ENCODE data around the gene BRSK2. TPM values are rescaled to one million over a fixed set of nuclear protein-coding genes. Genes with fewer than 3 reads are reported as not detected.
"Not testable (repeated sequence)": the region's sequence is repeated elsewhere in the genome, so short reads cannot be mapped to it uniquely, and the experiment has no call there.

Gene BRSK2
- total and polyA plus RNA-seq, 2 donors = 0.14 to 1.1 TPM

DNA sequence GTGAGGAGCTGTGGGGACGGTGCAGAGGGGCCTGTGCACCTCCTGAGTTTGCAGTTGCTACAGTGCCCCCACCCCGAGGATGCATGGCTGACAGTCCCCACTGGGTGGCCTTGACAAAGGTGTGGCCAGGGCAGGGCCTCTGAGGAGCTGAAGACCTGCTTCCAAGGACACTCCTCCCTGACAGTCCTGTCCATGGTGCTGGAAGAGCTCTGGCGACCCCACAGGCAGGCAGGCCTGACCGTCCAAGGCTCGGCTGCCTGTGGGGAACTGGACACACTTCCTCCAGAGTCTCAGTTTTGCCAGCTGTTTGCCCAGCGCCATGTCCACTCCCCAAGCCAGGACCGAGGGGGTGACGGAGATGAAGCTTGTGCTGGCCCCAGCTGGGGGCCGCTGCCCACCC is 32.7 kb downstream of the BRSK2 start:
- no peaks in the 10 kb centered on the region for H3K4me1 ChIP-seq (ENCODE audit: control insufficient read depth in 2 of 2, insufficient read depth in 2 of 2, low read length in 2 of 2)
- no peak overlapping the region for H3K4me3 ChIP-seq (ENCODE audit: low read length in 2 of 2)
- H3K36me3 ChIP-seq (ENCODE audit: control insufficient read depth in 2 of 2, insufficient read depth in 2 of 2, low read length in 1 of 2) = no peaks in the 10 kb centered on the region
- peaks cover 6 to 30% of the 10 kb centered on the region in 2 donors for H3K9me3 ChIP-seq (ENCODE audit: control insufficient read depth in 2 of 2, insufficient read depth in 1 of 2, low read length in 1 of 2)
- DNase-seq (ENCODE audit: low read depth in 6 of 9, low spot score in 9 of 9) = no peak
- H3K27ac ChIP-seq (ENCODE audit: low read depth in 1 of 2, low read length in 1 of 2) = no peak overlapping the region
- no peaks in the 10 kb centered on the region for H3K27me3 ChIP-seq (ENCODE audit: control insufficient read depth in 2 of 2, insufficient read depth in 1 of 2, low read length in 1 of 2)
- 65% methylated on average over 9 of the region's 9 CpGs for WGBS

DNA sequence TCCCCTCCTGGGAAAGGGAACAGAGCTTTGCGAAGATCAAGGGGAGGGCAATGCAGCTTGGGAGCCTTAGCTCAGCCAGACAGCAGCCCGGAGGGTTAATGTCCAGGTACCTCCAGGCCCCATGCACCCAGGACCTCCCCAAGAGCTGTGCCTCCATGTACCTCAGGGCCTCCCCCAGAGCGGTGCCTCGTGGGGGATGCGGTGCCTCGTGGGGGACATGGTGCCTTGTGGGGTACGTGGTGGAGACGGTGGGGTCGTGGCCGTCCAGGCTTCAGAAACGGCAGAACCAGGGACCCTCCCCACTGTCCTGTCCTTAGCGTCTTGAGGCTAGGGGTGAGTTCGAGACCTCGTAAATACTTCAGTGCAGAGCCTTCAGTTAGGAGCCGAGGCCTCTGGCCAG is 33.2 kb downstream of the BRSK2 start:
- DNase-seq (ENCODE audit: low read depth in 6 of 9, low spot score in 9 of 9) = no peak
- Histone ChIP-seq H3K4me3 (ENCODE audit: low read length in 2 of 2) (no peak overlapping the region), H3K36me3 (ENCODE audit: control insufficient read depth in 2 of 2, insufficient read depth in 2 of 2, low read length in 1 of 2) (no peaks in the 10 kb centered on the region), H3K4me1 (ENCODE audit: control insufficient read depth in 2 of 2, insufficient read depth in 2 of 2, low read length in 2 of 2) (no peaks in the 10 kb centered on the region), H3K9me3 (ENCODE audit: control insufficient read depth in 2 of 2, insufficient read depth in 1 of 2, low read length in 1 of 2) (peaks cover 6 to 30% of the 10 kb centered on the region in 2 donors), H3K27me3 (ENCODE audit: control insufficient read depth in 2 of 2, insufficient read depth in 1 of 2, low read length in 1 of 2) (no peaks in the 10 kb centered on the region), H3K27ac (ENCODE audit: low read depth in 1 of 2, low read length in 1 of 2) (no peak overlapping the region)
- WGBS = 93% methylated on average over 15 of the region's 15 CpGs

DNA sequence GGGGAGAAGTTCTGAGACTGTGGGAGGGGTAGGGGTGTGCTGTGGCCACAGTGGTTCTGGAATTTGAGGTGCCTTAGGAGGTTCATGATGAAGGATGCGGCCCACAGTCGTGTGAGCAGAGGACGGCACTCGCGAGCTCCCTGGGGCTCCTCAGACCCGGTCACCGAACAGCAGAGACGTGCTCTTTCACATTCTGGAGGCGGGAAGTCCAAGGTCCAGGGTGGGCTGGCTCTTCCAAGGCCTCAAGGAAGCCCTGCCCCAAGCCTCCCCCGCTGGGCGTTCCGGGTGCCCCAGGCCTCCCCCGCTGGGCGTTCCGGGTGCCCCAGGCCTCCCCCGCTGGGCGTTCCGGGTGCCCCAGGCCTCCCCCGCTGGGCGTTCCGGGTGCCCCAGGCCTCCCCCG is 33.7 kb downstream of the BRSK2 start:
- not testable (repeated sequence) for H3K27me3 ChIP-seq (ENCODE audit: control insufficient read depth in 2 of 2, insufficient read depth in 1 of 2, low read length in 1 of 2); H3K27ac ChIP-seq (ENCODE audit: low read depth in 1 of 2, low read length in 1 of 2); H3K36me3 ChIP-seq (ENCODE audit: control insufficient read depth in 2 of 2, insufficient read depth in 2 of 2, low read length in 1 of 2); H3K4me1 ChIP-seq (ENCODE audit: control insufficient read depth in 2 of 2, insufficient read depth in 2 of 2, low read length in 2 of 2); H3K4me3 ChIP-seq (ENCODE audit: low read length in 2 of 2); DNase-seq (ENCODE audit: low read depth in 6 of 9, low spot score in 9 of 9)
- WGBS = 97% methylated on average over 16 of the region's 22 CpGs
- peaks cover 4 to 29% of the 10 kb centered on the region in 2 donors for H3K9me3 ChIP-seq (ENCODE audit: control insufficient read depth in 2 of 2, insufficient read depth in 1 of 2, low read length in 1 of 2)

DNA sequence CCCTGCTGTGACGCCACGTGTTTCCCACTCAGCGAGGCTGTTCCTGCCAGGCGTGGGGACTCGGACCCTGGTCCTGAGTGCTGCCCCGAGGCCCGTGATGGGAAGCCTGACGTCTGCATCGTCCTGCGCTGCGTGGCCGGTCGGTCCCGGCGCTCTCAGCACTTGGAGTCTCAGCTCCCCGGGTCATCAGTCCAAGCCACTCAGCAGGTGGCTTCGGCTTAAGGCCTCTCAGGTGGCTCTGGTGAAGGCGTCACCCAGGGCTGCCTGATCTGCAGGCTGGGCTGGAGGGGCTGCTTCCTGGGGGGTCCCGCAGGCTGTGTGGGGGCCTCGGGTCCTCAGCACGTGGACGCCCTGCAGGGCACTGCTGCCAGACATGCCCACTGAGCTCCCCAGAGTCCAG is 35.3 kb downstream of the BRSK2 start:
- H3K4me3 ChIP-seq (ENCODE audit: low read length in 2 of 2) = no peak overlapping the region
- 82% methylated on average over 22 of the region's 22 CpGs for WGBS
- peaks cover 1 to 16% of the 10 kb centered on the region in 2 donors for H3K9me3 ChIP-seq (ENCODE audit: control insufficient read depth in 2 of 2, insufficient read depth in 1 of 2, low read length in 1 of 2)
- H3K4me1 ChIP-seq (ENCODE audit: control insufficient read depth in 2 of 2, insufficient read depth in 2 of 2, low read length in 2 of 2) = no peaks in the 10 kb centered on the region
- no peak for DNase-seq (ENCODE audit: low read depth in 6 of 9, low spot score in 9 of 9)
- no peaks in the 10 kb centered on the region for H3K27me3 ChIP-seq (ENCODE audit: control insufficient read depth in 2 of 2, insufficient read depth in 1 of 2, low read length in 1 of 2)
- H3K27ac ChIP-seq (ENCODE audit: low read depth in 1 of 2, low read length in 1 of 2) = no peak overlapping the region
- no peaks in the 10 kb centered on the region for H3K36me3 ChIP-seq (ENCODE audit: control insufficient read depth in 2 of 2, insufficient read depth in 2 of 2, low read length in 1 of 2)

DNA sequence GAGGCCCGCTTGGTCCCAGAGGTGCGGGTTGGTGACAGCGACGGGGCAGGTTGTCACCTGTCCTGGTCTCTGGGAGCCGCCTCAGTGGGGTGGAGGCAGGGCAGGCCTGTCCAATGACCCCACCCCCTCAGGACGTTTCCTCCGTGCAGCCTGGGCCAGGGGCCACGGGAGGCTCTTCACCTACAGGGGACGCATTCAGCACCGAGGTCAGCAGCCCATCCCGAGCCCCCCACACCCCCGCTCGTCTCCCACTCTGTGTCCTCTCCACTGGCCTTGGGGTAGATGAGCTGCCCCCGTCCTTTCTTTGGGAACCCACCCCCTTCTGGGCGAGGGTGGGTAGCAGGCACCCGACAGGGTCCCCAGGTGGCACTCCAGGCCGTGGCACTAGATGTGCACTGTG is 35.7 kb downstream of the BRSK2 start:
- Histone ChIP-seq H3K36me3 (ENCODE audit: control insufficient read depth in 2 of 2, insufficient read depth in 2 of 2, low read length in 1 of 2) (no peaks in the 10 kb centered on the region), H3K27me3 (ENCODE audit: control insufficient read depth in 2 of 2, insufficient read depth in 1 of 2, low read length in 1 of 2) (no peaks in the 10 kb centered on the region), H3K9me3 (ENCODE audit: control insufficient read depth in 2 of 2, insufficient read depth in 1 of 2, low read length in 1 of 2) (peaks cover 1 to 12% of the 10 kb centered on the region in 2 donors), H3K4me1 (ENCODE audit: control insufficient read depth in 2 of 2, insufficient read depth in 2 of 2, low read length in 2 of 2) (no peaks in the 10 kb centered on the region), H3K27ac (ENCODE audit: low read depth in 1 of 2, low read length in 1 of 2) (no peak overlapping the region), H3K4me3 (ENCODE audit: low read length in 2 of 2) (no peak overlapping the region)
- DNase-seq (ENCODE audit: low read depth in 6 of 9, low spot score in 9 of 9) = no peak
- 69% methylated on average over 17 of the region's 17 CpGs for WGBS

DNA sequence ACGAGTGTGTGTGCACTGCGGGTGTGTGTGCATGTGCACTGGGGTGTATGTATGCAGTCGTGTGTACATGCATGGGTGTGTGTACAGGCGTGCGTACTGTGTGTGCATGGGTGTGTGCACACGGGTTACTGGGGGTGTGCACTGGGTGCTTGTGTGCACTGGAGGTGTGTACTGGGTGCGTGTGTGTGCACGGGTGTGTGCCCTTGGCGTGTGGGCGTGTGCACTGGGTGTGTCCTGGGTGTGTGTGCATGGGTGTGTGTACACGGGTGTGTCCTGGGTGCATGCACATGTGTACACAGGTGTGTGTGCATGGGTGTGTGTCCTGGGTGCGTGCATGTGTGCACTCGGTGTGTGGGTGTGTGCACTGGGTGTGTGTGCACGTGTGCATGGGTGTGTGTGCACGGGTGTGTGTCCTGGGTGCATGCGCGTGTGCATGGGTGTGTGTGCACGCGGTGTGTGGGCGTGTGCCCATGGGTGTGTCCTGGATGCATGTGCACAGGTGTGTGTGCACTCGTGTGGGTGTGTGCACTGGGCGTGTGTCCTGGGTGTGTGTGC is 39.1 kb downstream of the BRSK2 start:
- peaks cover 0 to 1% of the 10 kb centered on the region in 2 donors for H3K9me3 ChIP-seq (ENCODE audit: control insufficient read depth in 2 of 2, insufficient read depth in 1 of 2, low read length in 1 of 2)

DNA sequence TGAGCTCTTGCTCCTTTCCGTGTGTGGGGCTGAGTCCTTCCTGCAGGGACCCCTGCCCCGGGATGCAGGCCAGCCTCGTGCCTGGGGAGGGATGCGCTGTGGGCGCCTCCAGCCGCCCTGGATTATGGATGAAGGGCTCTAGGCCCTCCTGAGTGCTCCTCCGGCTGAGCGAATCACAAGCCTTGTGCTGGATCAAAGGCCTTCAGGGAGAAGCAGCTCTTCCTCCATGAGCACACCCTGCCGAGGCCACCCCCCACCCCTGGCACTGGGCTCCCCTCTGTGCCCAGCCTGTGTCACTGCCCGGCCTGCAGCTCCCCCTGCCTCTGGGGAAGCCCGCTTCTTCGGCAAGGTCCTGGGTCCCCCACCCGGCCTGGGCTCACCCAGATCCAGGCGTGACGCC is 43.8 kb downstream of the BRSK2 start:
- Histone ChIP-seq H3K27me3 (ENCODE audit: control insufficient read depth in 2 of 2, insufficient read depth in 1 of 2, low read length in 1 of 2) (peaks cover 0 to 6% of the 10 kb centered on the region in 2 donors), H3K36me3 (ENCODE audit: control insufficient read depth in 2 of 2, insufficient read depth in 2 of 2, low read length in 1 of 2) (no peaks in the 10 kb centered on the region), H3K4me1 (ENCODE audit: control insufficient read depth in 2 of 2, insufficient read depth in 2 of 2, low read length in 2 of 2) (no peaks in the 10 kb centered on the region), H3K27ac (ENCODE audit: low read depth in 1 of 2, low read length in 1 of 2) (no peak overlapping the region), H3K9me3 (ENCODE audit: control insufficient read depth in 2 of 2, insufficient read depth in 1 of 2, low read length in 1 of 2) (peaks cover 0 to under 1% of the 10 kb centered on the region in 2 donors), H3K4me3 (ENCODE audit: low read length in 2 of 2) (no peak overlapping the region)
- DNase-seq (ENCODE audit: low read depth in 6 of 9, low spot score in 9 of 9) = no peak
- 87% methylated on average over 15 of the region's 15 CpGs for WGBS

More for the DNA sequence above, 39.1 kb downstream of the BRSK2 start:
- Histone ChIP-seq H3K36me3 (ENCODE audit: control insufficient read depth in 2 of 2, insufficient read depth in 2 of 2, low read length in 1 of 2) (no peaks in the 10 kb centered on the region), H3K4me3 (ENCODE audit: low read length in 2 of 2) (no peak overlapping the region), H3K4me1 (ENCODE audit: control insufficient read depth in 2 of 2, insufficient read depth in 2 of 2, low read length in 2 of 2) (no peaks in the 10 kb centered on the region), H3K27ac (ENCODE audit: low read depth in 1 of 2, low read length in 1 of 2) (no peak overlapping the region), H3K27me3 (ENCODE audit: control insufficient read depth in 2 of 2, insufficient read depth in 1 of 2, low read length in 1 of 2) (no peaks in the 10 kb centered on the region)
- WGBS = 92% methylated on average over 20 of the region's 22 CpGs
- DNase-seq (ENCODE audit: low read depth in 6 of 9, low spot score in 9 of 9) = no peak

DNA sequence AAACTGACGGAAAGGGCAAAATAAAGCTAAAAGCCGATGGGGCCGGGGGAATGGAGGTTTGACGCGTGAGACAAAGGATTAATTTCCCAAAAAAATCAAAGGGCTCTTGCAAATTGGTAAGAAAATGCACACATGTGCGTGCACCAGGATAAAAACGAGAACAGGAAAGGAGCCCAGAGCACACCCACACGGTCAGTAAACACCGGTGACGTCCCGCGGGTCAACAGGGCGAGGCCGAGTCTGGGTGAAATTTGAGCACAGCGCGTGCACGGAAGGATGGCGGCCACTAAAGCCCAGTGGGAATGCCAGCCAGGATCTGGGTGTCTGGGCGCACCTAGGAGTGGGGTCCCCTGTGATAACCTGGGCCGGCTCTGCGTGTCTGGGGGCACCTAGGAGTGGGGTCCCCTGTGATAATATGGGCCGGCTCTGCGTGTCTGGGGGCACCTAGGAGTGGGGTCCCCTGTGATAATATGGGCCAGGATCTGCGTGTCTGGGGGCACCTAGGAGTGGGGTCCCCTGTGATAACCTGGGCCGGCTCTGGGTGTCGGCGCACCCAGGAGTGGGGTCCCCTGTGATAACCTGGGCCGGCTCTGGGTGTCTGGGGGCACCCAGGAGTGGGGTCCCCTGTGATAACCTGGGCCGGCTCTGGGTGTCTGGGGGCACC is 44.4 kb downstream of the BRSK2 start:
- H3K4me3 ChIP-seq (ENCODE audit: low read length in 2 of 2) = no peak overlapping the region
- no peaks in the 10 kb centered on the region for H3K36me3 ChIP-seq (ENCODE audit: control insufficient read depth in 2 of 2, insufficient read depth in 2 of 2, low read length in 1 of 2)
- WGBS = 87% methylated on average over 29 of the region's 29 CpGs
- H3K27me3 ChIP-seq (ENCODE audit: control insufficient read depth in 2 of 2, insufficient read depth in 1 of 2, low read length in 1 of 2) = peaks cover 0 to 6% of the 10 kb centered on the region in 2 donors
- no peak overlapping the region for H3K27ac ChIP-seq (ENCODE audit: low read depth in 1 of 2, low read length in 1 of 2)
- no peaks in the 10 kb centered on the region for H3K4me1 ChIP-seq (ENCODE audit: control insufficient read depth in 2 of 2, insufficient read depth in 2 of 2, low read length in 2 of 2)
- H3K9me3 ChIP-seq (ENCODE audit: control insufficient read depth in 2 of 2, insufficient read depth in 1 of 2, low read length in 1 of 2) = no peaks in the 10 kb centered on the region
- no peak for DNase-seq (ENCODE audit: low read depth in 6 of 9, low spot score in 9 of 9)

DNA sequence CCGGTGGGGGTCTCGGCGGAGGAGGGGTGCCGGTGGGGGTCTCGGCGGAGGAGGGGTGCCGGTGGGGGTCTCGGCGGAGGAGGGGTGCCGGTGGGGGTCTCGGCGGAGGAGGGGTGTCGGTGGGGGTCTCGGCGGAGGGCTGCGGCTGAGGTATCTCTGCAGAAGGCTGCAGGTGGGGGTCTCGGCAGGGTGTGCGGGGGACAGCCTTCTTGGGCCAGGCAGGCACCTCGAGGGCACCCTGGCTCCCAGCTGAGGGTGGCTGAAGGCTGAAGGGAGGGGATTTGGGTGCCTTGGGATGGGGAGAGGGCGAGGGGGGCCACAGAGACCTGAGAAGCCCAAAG is 45.7 kb downstream of the BRSK2 start:
- DNase-seq (ENCODE audit: low read depth in 6 of 9, low spot score in 9 of 9); H3K27me3 ChIP-seq (ENCODE audit: control insufficient read depth in 2 of 2, insufficient read depth in 1 of 2, low read length in 1 of 2); H3K27ac ChIP-seq (ENCODE audit: low read depth in 1 of 2, low read length in 1 of 2); H3K4me1 ChIP-seq (ENCODE audit: control insufficient read depth in 2 of 2, insufficient read depth in 2 of 2, low read length in 2 of 2); H3K36me3 ChIP-seq (ENCODE audit: control insufficient read depth in 2 of 2, insufficient read depth in 2 of 2, low read length in 1 of 2); H3K9me3 ChIP-seq (ENCODE audit: control insufficient read depth in 2 of 2, insufficient read depth in 1 of 2, low read length in 1 of 2); H3K4me3 ChIP-seq (ENCODE audit: low read length in 2 of 2): not testable (repeated sequence)
- 86% methylated on average over 13 of the region's 20 CpGs for WGBS
